Trophoblast cell (in vitro differentiated cells and primary cell): ENCODE results near the gene DIO2.

Source experiments
- DNase-seq, 2 donors: peaks; one replicate each; pipeline ENCODE4 v3.0.0-alpha.2; 2016
- H2AFZ ChIP-seq: 2 replicates; pipeline ENCODE4 v1.6.1; 2013; ENCODE audit warnings: low read length, moderate library complexity, mild to moderate bottlenecking; ENCODE audit not compliant: insufficient read depth, poor library complexity
- H2AK5ac ChIP-seq: 2 replicates; pipeline ENCODE4 v1.6.1; 2013; ENCODE audit warnings: mild to moderate bottlenecking, low read length
- H2BK120ac ChIP-seq: 2 replicates; pipeline ENCODE4 v1.6.1; 2013; ENCODE audit warnings: low read length, mild to moderate bottlenecking, moderate library complexity; ENCODE audit not compliant: insufficient read depth, poor library complexity
- H2BK12ac ChIP-seq: 2 replicates; pipeline ENCODE4 v1.6.1; 2013; ENCODE audit warnings: mild to moderate bottlenecking, low read length, moderate library complexity
- H2BK5ac ChIP-seq: 2 replicates; pipeline ENCODE4 v1.6.1; 2013; ENCODE audit warnings: low read length, low read depth, moderate library complexity, mild to moderate bottlenecking; ENCODE audit not compliant: poor library complexity
- H3K14ac ChIP-seq: 2 replicates; pipeline ENCODE4 v1.6.1; 2013; ENCODE audit warnings: mild to moderate bottlenecking, low read length
- H3K18ac ChIP-seq: 2 replicates; pipeline ENCODE4 v1.6.1; 2013; ENCODE audit warnings: mild to moderate bottlenecking, low read length
- H3K23ac ChIP-seq: 2 replicates; pipeline ENCODE4 v1.6.1; 2013; ENCODE audit warnings: low read length
- H3K27ac ChIP-seq: 2 replicates; pipeline ENCODE4 v1.5.1; 2013; ENCODE audit warnings: low read depth, mild to moderate bottlenecking, inconsistent platforms, low read length, moderate library complexity
- H3K27me3 ChIP-seq: 2 replicates; pipeline ENCODE4 v1.6.1; 2013; ENCODE audit warnings: inconsistent platforms, mild to moderate bottlenecking, low read length, moderate library complexity; ENCODE audit not compliant: insufficient read depth
- H3K36me3 ChIP-seq, 2 experiments: 1 replicate in 1 of 2; 2 replicates in 1 of 2; pipeline ENCODE4 v1.6.1; 2013; ENCODE audit warnings: low read length in 2 of 2, mild to moderate bottlenecking in 2 of 2, moderate library complexity in 1 of 2; ENCODE audit not compliant: insufficient read depth in 2 of 2, control insufficient read depth in 1 of 2
- H3K4ac ChIP-seq: 2 replicates; pipeline ENCODE4 v1.6.1; 2013; ENCODE audit warnings: low read depth, mild to moderate bottlenecking, low read length, moderate library complexity
- H3K4me1 ChIP-seq, 2 experiments: 1 replicate in 1 of 2; 2 replicates in 1 of 2; pipeline ENCODE4 v1.6.1; 2013; ENCODE audit warnings: low read length in 2 of 2, mild to moderate bottlenecking in 2 of 2, moderate library complexity in 1 of 2; ENCODE audit not compliant: insufficient read depth in 2 of 2, control insufficient read depth in 1 of 2
- H3K4me2 ChIP-seq: 2 replicates; pipeline ENCODE4 v1.6.1; 2013; ENCODE audit warnings: inconsistent platforms, mild to moderate bottlenecking, low read length, moderate library complexity
- H3K4me3 ChIP-seq: 2 replicates; pipeline ENCODE4 v1.5.1; 2013; ENCODE audit warnings: mild to moderate bottlenecking, low read depth, low read length, inconsistent platforms
- H3K79me1 ChIP-seq: one replicate; pipeline ENCODE4 v1.6.1; 2013; ENCODE audit warnings: low read length
- H3K79me2 ChIP-seq: 2 replicates; pipeline ENCODE4 v1.6.1; 2013; ENCODE audit warnings: low read length, mild to moderate bottlenecking; ENCODE audit not compliant: control insufficient read depth, insufficient read depth, poor library complexity
- H3K9ac ChIP-seq: 2 replicates; pipeline ENCODE4 v1.6.1; 2013; ENCODE audit warnings: mild to moderate bottlenecking, low read length
- H3K9me3 ChIP-seq: 2 replicates; pipeline ENCODE4 v1.6.1; 2013; ENCODE audit warnings: low read depth, mild to moderate bottlenecking, control low read depth, inconsistent platforms, low read length; ENCODE audit not compliant: insufficient read depth
- H4K12ac ChIP-seq: 2 replicates; pipeline ENCODE4 v1.6.1; 2013; ENCODE audit warnings: low read depth, mild to moderate bottlenecking, low read length, moderate library complexity
- H4K8ac ChIP-seq: 2 replicates; pipeline ENCODE4 v1.6.1; 2013; ENCODE audit warnings: low read depth, mild to moderate bottlenecking, low read length, moderate library complexity
- H4K91ac ChIP-seq: one replicate; pipeline ENCODE4 v1.6.1; 2013; ENCODE audit warnings: low read depth, mild to moderate bottlenecking, low read length, moderate library complexity
- WGBS: extraction: QIAGEN DNeasy Blood & Tissue Kit; methylation state at CpG from one replicate; pipeline ENCODE4 v1.1.7; 2013; ENCODE audit warnings: missing lambda C conversion rate; ENCODE audit not compliant: insufficient read length, insufficient coverage; ENCODE audit errors: extremely low coverage; 5-methylcytosine and 5-hydroxymethylcytosine counted together

Gene DIO2

DNA sequence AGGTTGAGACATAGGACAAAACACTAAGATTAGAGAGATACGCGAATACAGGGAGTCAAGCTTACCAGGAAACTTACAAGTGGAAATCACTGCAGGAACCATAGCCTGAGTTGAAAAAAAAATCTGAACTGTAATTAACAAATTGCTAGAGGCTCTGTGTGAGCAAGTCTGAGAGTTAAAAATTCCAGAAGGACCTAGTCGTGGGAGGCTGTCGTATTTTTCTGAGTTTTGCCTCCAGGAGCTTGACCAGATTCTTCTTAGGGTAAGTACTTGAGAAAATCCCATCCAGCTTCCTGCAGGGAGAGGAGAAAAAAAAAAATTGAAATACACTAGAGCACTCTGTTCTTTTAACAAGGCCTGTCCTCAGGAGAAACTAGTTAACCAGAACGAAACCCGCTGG is 22.7 kb downstream of the DIO2 start:
- H3K36me3 ChIP-seq: no peaks in the 10 kb centered on the region
- H2BK120ac ChIP-seq: no peak overlapping the region
- no peak overlapping the region for H2BK5ac ChIP-seq
- no peak overlapping the region for H4K8ac ChIP-seq
- H3K4me3 ChIP-seq: no peak overlapping the region
- no peak overlapping the region for H3K4ac ChIP-seq
- H3K9me3 ChIP-seq: no peaks in the 10 kb centered on the region
- H3K23ac ChIP-seq: no peak overlapping the region
- no peak overlapping the region for H3K18ac ChIP-seq
- no peak overlapping the region for H3K4me2 ChIP-seq
- no peak overlapping the region for H2AK5ac ChIP-seq
- no peaks in the 10 kb centered on the region for H3K79me1 ChIP-seq
- WGBS: no CpG with 5 or more reads among the region's 6 CpGs
- H4K91ac ChIP-seq: no peak overlapping the region
- no peaks in the 10 kb centered on the region for H3K27me3 ChIP-seq
- peak overlapping the region; percentile 21 for H3K27ac ChIP-seq
- H3K4me1 ChIP-seq: peaks cover 0 to 1% of the 10 kb centered on the region in 2 experiments
- DNase-seq: peak; percentile 57 to 75
- no peak overlapping the region for H3K9ac ChIP-seq
- H2AFZ ChIP-seq: no peak overlapping the region
- no peak overlapping the region for H4K12ac ChIP-seq
- H2BK12ac ChIP-seq: no peak overlapping the region
- no peaks in the 10 kb centered on the region for H3K79me2 ChIP-seq
- no peak overlapping the region for H3K14ac ChIP-seq

DNA sequence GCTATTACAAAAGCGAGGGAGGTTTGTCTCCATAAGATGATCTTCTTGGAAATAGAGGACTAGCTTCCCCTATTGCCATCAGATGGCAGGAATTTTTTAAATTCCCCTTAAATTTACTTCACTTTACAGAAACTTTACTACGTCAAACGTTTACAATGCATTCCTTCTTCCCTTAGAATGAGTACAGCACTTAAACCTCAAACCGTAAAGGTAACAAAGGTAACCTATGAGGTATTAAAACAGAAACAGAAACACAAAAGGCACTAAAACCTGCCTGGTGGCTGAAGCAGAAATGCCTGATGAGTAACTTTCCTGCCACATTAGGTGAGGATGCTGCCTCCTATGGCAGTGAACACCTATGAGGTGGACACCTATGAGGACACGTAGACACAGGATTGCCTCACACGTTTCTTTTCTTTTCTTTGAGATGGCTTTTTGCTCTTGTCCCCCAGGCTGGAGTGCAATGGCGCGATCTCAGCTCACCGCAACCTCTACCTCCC is 25.0 kb downstream of the DIO2 start:
- peaks cover 0 to 1% of the 10 kb centered on the region in 2 experiments for H3K4me1 ChIP-seq
- WGBS: 100% methylated on average over 2 of the region's 9 CpGs

GRCh38 chr14:80176893-80177292 is 34.4 kb downstream of the DIO2 start:
- H2AFZ ChIP-seq: no peak overlapping the region
- no peak overlapping the region for H2AK5ac ChIP-seq
- DNase-seq: no peak
- no peaks in the 10 kb centered on the region for H3K79me2 ChIP-seq
- no peak overlapping the region for H4K12ac ChIP-seq
- H3K79me1 ChIP-seq: no peaks in the 10 kb centered on the region
- H3K23ac ChIP-seq: no peak overlapping the region
- no peak overlapping the region for H3K18ac ChIP-seq
- H3K4me1 ChIP-seq: no peaks in the 10 kb centered on the region
- H2BK120ac ChIP-seq: no peak overlapping the region
- H2BK5ac ChIP-seq: no peak overlapping the region
- no peaks in the 10 kb centered on the region for H3K27me3 ChIP-seq
- H3K4me3 ChIP-seq: no peak overlapping the region
- H3K36me3 ChIP-seq: no peaks in the 10 kb centered on the region
- no peak overlapping the region for H4K91ac ChIP-seq
- H4K8ac ChIP-seq: no peak overlapping the region
- H3K4me2 ChIP-seq: no peak overlapping the region
- peaks cover under 1% of the 10 kb centered on the region for H3K9me3 ChIP-seq
- no peak overlapping the region for H3K27ac ChIP-seq
- no peak overlapping the region for H2BK12ac ChIP-seq
- no peak overlapping the region for H3K14ac ChIP-seq
- H3K4ac ChIP-seq: no peak overlapping the region
- H3K9ac ChIP-seq: no peak overlapping the region

More for the DNA sequence above, 25.0 kb downstream of the DIO2 start:
- H4K91ac ChIP-seq: no peak overlapping the region
- no peak overlapping the region for H3K18ac ChIP-seq
- no peak overlapping the region for H2BK120ac ChIP-seq
- peak; percentile 93 to 96 for DNase-seq
- no peak overlapping the region for H3K27ac ChIP-seq
- no peaks in the 10 kb centered on the region for H3K79me2 ChIP-seq
- H2AFZ ChIP-seq: no peak overlapping the region
- H3K9me3 ChIP-seq: peaks cover 2% of the 10 kb centered on the region
- no peak overlapping the region for H3K14ac ChIP-seq
- H2BK12ac ChIP-seq: no peak overlapping the region
- no peak overlapping the region for H4K12ac ChIP-seq
- no peak overlapping the region for H3K4me2 ChIP-seq
- H3K4me3 ChIP-seq: no peak overlapping the region
- H3K79me1 ChIP-seq: no peaks in the 10 kb centered on the region
- H3K9ac ChIP-seq: no peak overlapping the region
- H2BK5ac ChIP-seq: no peak overlapping the region
- H3K4ac ChIP-seq: no peak overlapping the region
- no peak overlapping the region for H4K8ac ChIP-seq
- no peak overlapping the region for H3K23ac ChIP-seq
- no peaks in the 10 kb centered on the region for H3K27me3 ChIP-seq
- no peaks in the 10 kb centered on the region for H3K36me3 ChIP-seq
- no peak overlapping the region for H2AK5ac ChIP-seq

DNA sequence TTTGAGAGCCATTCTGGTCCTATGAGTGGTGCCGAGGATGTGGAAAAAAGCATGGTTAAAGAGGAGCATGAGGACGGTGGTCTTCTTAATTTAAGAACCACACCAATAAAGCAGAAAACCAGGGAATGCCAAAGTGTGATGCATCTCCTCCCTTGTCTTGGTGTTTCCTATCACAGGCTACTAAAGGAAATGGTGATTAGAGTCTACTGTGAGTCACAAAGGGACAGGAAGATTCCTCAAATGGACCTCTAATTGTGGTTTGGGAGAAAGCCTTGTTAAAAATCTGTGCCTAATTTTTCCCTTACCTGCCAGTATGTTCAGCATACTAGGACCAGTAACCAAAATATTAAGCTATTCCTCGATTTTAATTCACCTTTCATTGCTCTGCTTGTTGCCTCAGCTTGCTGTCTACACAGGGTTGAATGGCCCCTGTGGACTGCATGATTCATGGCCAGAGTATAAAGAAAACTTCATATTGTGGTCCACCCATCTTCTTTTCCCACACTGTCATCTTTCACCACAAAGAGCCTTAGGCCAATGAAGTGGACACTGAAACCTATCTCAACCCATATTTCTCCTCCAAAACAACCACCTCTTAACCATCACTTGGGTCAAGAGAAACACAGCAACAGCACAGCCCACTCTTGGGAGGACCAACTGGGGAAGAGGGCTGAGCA is 38.8 kb downstream of the DIO2 start:
- Histone ChIP-seq H3K14ac (no peak overlapping the region), H3K9me3 (no peaks in the 10 kb centered on the region), H3K4ac (no peak overlapping the region), H2BK12ac (no peak overlapping the region), H4K12ac (no peak overlapping the region), H3K27ac (no peak overlapping the region), H3K4me1 (no peaks in the 10 kb centered on the region), H4K8ac (no peak overlapping the region), H2BK5ac (no peak overlapping the region), H2BK120ac (no peak overlapping the region), H3K4me2 (no peak overlapping the region), H3K9ac (no peak overlapping the region), H3K27me3 (no peaks in the 10 kb centered on the region), H3K23ac (no peak overlapping the region), H3K79me2 (no peaks in the 10 kb centered on the region), H3K79me1 (no peaks in the 10 kb centered on the region), H3K18ac (no peak overlapping the region), H3K4me3 (no peak overlapping the region), H3K36me3 (no peaks in the 10 kb centered on the region), H2AFZ (no peak overlapping the region), H2AK5ac (no peak overlapping the region), H4K91ac (no peak overlapping the region)
- DNase-seq: no peak
- no CpG with 5 or more reads among the region's 3 CpGs for WGBS
